Measurements from ENCODE around the gene KIF21B.

KIF21B gene

DNA sequence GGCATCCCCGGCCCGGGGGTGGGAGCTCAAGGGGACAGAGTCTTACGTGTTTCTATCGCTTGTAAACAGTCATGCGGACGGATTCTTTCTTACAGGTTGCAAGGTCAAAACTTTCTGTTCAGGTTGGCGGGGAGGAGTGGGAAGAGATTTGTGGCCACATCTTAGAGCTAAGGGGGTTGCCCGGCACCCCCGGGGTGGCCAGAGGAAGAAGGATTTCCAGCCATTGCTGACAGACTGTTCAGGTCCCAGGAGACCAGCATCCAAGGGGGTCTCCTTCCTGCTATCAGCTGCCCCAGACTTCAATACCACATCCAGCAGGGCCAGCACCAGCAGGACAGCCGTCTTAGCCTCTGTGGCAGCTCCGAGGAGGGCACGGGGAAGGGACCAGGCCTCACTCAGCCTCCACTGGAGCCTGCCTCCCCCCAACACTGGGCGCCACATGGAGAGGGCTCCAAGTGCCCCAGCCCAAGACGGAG lies 52.0 kb downstream of the KIF21B start:
- peaks cover 0 to 16% (median 9%) of the 10 kb centered on the region in 4 donors for H3K4me1 ChIP-seq
- no peak overlapping the region for H3K4me3 ChIP-seq
- H3K27me3 ChIP-seq: no peaks in the 10 kb centered on the region
- no peak overlapping the region for H3K27ac ChIP-seq
- no peak for DNase-seq
- no peaks in the 10 kb centered on the region for H3K36me3 ChIP-seq
- TF ChIP-seq, protein P1, sequence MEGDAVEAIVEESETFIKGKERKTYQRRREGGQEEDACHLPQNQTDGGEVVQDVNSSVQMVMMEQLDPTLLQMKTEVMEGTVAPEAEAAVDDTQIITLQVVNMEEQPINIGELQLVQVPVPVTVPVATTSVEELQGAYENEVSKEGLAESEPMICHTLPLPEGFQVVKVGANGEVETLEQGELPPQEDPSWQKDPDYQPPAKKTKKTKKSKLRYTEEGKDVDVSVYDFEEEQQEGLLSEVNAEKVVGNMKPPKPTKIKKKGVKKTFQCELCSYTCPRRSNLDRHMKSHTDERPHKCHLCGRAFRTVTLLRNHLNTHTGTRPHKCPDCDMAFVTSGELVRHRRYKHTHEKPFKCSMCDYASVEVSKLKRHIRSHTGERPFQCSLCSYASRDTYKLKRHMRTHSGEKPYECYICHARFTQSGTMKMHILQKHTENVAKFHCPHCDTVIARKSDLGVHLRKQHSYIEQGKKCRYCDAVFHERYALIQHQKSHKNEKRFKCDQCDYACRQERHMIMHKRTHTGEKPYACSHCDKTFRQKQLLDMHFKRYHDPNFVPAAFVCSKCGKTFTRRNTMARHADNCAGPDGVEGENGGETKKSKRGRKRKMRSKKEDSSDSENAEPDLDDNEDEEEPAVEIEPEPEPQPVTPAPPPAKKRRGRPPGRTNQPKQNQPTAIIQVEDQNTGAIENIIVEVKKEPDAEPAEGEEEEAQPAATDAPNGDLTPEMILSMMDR (IDR thresholded peaks at IDR 0.05): no peak
- H3K9me3 ChIP-seq: no peaks in the 10 kb centered on the region
- intact Hi-C loops (cut with DNase I; ENCODE audit: low total_unique reads): loop anchor here (5.0 to 10.0 kb wide), 2 partner anchors 141 to 253 kb away; partner anchors contain the start of gene CACNA1S

DNA sequence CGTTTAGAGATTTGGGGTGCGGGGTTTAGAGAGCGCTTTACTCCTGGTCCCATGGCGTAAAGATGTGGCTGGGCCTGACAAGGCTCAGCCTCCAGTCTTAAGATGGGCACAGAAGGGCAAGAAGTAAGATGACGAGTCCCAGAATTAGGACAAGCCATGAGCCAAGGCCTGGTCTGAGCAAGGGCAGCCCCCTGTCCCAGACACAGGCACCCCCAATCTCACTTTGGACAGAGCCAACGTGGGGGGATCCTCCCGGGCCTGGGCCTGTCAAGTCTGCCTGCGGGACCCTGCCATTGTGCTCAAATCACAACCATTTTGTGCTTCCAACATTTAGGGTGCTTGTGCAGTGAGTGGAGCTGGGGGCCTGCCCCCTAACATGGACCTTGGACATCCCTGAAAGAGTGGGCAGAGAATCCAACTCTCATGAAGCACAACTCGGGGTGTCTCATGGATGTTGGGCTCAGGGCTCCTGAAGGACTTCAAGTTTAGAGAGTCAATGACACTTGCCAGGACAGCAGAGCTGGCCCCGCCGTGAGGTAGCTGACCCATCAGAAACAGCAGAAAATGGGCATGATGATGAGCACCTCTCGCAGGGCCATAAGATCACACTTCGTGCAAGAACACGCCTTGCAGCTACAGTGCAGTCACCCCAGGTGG lies 52.6 kb downstream of the KIF21B start:
- DNase-seq: no peak
- H3K9me3 ChIP-seq: no peaks in the 10 kb centered on the region
- H3K27ac ChIP-seq: no peak overlapping the region
- no peaks in the 10 kb centered on the region for H3K27me3 ChIP-seq
- TF ChIP-seq, protein P1 (IDR thresholded peaks at IDR 0.05): no peak
- no peak overlapping the region for H3K4me3 ChIP-seq
- H3K4me1 ChIP-seq: peaks cover 0 to 16% (median 9%) of the 10 kb centered on the region in 4 donors
- intact Hi-C loops (cut with DNase I; ENCODE audit: low total_unique reads): loop anchor here (5.0 to 10.0 kb wide), 2 partner anchors 141 to 254 kb away; partner anchors contain the start of gene CACNA1S
- no peaks in the 10 kb centered on the region for H3K36me3 ChIP-seq

DNA sequence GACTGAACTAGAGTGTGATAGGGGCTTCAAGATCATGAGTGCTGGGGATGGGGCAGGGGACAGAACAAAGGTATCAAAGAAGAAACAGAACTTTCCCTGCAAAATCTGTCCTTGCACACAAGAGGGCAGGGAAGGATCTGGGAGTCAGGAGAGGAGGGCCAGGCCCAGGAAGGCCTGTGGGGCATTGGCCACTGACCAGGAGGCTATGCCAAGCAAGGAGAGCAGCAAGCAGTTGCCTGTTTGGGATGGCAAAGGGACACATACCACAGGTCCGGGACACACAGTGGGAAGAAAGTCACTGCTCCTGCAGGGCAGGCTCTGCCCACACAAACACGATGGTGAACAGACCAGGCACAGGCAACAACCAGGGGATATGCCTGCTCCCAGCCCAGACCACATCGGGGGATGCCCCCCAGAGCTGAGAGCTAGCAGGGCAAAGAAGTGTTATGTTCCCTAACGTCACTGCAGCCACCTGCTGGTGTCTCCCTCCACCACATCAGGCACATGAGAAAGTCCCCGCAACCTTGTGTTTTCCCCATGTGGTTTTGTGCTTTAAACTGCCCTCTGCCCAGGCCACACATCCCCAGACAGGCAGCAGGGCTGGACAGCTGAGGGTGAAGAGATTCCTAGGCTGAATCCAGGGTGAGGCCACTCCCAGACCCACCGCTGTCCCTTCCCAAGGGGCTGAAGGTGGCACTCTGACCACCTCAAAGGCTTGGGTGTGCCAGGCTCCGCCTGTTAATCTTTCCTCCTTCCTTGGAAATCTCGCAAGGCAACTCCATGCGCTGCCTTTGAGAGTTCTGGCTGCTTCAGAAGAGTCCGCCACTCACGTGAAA lies 53.6 kb downstream of the KIF21B start:
- Histone ChIP-seq H3K4me3 (no peak overlapping the region), H3K27ac (no peak overlapping the region), H3K9me3 (no peaks in the 10 kb centered on the region), H3K4me1 (peaks cover 0 to 16% (median 9%) of the 10 kb centered on the region in 4 donors), H3K36me3 (no peaks in the 10 kb centered on the region), H3K27me3 (no peaks in the 10 kb centered on the region)
- TF ChIP-seq, protein P1 (IDR thresholded peaks at IDR 0.05): no peak
- DNase-seq: no peak
- intact Hi-C loops (cut with DNase I; ENCODE audit: low total_unique reads): loop anchor here (5.0 to 10.0 kb wide), 2 partner anchors 142 to 255 kb away; partner anchors contain the start of gene CACNA1S

DNA sequence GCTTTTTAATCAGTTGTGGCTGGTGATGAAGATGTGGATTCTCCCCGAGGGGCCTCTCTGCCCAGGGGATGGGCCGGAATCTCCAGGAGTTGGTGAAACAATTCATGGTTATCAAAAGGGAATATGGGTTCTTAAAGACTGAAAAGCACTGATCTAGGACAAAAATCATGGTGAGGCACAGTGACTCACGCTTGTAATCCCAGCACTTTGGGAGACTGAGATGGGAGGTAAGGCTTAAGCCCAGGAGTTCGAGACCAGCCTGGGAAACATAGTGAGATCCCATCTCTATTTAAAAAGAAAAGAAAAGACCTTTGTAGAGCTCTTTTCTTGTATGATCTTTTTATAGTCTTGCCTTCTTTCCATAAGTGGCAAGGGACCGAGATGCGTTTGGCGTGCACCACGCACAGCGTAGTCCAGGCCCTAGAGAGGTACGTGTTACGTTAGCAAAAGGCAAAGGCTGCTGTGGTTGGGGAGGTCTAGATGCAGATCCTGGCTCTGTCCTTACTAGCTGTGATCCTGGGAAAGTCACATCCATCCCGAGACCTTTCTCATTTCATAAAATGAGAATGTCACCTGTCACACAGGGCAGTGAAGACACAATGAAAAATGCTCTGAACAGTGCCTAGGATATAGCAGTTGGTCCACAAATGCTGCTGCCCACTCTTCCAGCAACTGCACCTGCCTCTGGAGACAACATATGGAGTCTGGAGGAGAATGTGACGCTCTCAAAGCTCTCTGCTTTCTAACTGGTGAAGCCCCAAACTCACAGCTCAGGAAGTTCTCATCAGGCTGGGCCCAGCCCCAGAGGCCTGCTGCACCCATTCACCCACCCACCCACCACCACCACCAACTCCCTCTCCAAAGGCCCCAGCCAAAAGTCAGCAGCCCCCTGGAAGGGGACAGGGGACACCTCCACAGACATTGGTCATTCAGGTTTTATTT lies 54.8 kb downstream of the KIF21B start:
- Histone ChIP-seq H3K27me3 (no peaks in the 10 kb centered on the region), H3K9me3 (no peaks in the 10 kb centered on the region), H3K4me1 (peaks cover 0 to 16% (median 9%) of the 10 kb centered on the region in 4 donors), H3K27ac (no peak overlapping the region), H3K36me3 (no peaks in the 10 kb centered on the region), H3K4me3 (no peak overlapping the region)
- DNase-seq: no peak
- intact Hi-C loops (cut with DNase I; ENCODE audit: low total_unique reads): no loop called here
- TF ChIP-seq, protein P1 (IDR thresholded peaks at IDR 0.05): no peak

Data from tibial artery (tissue), 4 donors.